Activated T-cell treated with anti-CD3 and anti-CD28 coated beads, Interleukin-2, amount 50 U/mL, for 48 hours (primary cell): ENCODE data around the gene LARP6.
A peak's percentile ranks its signal among the peaks of the same experiment; 100 is the strongest.
"Not testable (repeated sequence)": the region's sequence is repeated elsewhere in the genome, so short reads cannot be mapped to it uniquely, and the experiment has no call there.

Experiments
- DNase-seq, 2 experiments: peaks; one replicate each; pipeline ENCODE4 v3.0.0-alpha.2; 2020

The LARP6 gene

DNA sequence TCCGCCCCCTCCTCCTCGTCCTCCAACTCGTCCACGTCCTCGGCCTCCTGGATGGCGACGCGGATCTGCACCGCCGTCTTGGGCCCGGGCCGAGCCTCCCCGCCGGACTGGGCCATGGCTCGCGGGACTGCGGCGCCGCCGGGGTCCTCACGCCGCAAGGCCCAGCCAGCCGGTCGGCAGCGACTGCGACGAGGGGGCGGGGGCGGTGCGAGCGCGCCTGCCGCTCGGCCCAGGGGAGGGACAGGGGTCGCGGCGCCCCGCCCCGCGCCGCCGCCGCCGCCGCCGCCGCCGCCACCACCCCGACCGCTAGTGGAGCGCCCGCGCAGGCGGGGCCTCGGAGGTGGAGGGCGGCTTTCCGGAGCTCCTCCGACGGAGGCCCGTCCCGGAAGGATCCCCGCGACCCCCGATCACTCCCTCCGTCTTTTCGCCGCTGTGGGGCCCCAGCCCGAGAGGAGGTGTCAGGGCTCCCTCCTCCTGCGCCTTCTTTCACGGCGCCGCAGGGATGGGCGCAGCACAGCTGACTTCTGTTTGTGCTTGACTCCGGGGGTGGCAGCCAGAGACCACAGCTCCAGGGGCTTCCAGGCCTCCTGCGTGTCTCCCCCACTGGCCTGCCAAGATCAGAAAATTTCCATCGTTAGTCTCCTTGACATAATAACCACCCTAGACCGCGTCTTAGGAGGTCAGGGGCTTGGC lies at the start of gene LARP6:
LARP6 (minus strand) TSS at position 185 of the 693 bp plus-strand sequence; CDS start at position 116, 69 bp downstream.
- peak; percentile 31 to 51 for DNase-seq

DNA sequence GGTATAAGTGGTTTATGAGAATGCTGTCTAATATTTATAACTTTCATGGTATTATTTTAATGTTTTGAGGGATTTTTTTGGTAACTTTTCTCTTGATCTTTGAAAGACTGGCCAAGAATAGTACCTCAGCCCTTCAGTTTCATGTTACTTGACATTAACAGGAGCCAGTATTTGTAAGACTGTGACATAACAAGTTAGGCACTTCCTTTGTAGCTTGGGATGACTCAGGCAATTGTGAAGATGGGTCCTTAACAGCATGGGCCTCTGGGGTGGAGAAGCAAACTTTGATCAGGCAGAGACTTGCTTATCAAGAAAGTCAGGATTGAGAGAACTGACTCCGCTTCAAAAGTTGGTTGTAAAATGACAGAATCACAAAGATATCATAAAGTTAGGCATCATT lies 48.1 kb upstream of the LARP6 start:
- no peak for DNase-seq

DNA sequence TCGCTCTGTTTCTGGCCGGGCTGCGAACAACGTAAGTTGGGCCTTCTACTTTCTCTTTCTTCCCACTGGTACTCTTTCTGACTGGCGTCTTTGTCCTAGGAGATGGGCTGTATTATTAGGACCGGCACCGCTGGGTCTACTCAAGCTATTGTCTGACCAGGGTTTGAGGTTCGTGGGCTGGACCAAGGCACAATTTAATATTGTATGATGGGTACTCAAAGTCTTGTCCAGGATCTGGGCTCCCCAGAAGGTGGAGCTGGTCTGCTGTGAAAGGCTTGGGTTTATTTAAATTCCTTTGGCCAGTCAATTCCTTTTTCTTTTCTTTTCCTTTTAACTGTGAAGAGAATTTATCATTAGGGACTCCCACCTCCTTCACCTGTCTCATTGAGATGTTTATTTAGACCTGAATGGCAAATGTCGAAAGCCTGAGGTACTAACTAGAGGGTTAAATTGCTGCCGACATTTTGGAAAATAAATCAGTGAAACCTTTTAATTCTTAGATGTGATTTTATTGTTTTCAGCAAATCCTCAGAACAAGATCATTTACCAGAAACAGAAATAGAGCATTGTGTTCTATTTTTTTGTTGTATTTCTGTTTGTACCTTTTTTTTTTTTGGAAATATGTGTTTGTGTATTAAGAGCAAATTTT lies 39.1 kb upstream of the LARP6 start:
- DNase-seq: no peak

DNA sequence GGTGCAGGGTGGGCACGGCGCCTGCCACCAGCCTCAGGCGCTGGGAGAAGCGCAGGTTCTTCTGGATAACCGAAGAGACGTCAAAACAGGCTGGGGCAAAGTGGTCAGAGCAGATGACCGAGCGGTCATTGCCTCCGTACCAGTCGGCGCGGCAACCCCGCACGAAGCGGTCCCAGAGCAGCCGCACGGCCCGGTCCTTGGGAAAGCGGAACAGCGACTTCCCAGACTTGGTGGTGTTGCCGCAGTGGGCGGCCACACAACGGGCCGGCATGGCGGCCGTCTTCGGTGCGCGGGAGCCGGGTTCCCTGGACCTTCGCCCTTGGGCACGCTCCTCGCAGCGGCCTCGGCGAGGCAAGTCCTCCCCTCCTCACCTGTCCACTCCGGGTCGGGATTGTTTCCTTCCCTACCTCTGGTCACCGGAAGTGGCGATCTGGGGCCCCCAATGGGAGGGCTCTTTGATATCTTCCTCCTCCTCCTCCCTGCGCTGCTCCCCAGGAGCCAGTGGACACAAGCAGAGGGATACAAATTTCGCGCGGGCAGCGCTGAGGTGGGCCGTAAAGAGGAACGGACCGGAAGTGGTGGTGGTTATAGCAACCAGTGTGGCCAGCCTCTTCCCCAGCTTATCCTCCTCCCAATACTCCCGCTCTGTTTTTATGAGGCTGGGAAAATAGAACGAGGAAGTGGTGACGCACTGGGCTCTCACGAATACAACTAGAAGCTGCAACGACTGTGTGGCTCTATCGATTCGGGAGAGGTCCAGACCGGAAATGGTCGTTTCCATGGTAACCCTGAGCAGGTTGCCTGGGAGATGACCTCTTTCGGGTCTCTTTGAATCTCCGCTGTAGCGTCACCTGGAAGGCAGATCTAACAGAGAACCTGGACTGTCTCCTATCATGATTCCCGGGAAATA lies 38.3 kb upstream of the LARP6 start, which contains the start of the genes LRRC49 and THAP10:
LRRC49 (plus strand) TSS at position 825 of the 910 bp plus-strand sequence; CDS start at position 894, 69 bp downstream.
THAP10 (minus strand) TSS at position 432 of the 910 bp plus-strand sequence; CDS start at position 271, 161 bp downstream.
- peak; percentile 62 to 71 for DNase-seq

GRCh38 chr15:70882361-70882760 lies 28.4 kb upstream of the LARP6 start:
- no peak for DNase-seq

GRCh38 chr15:70880781-70881180 lies 26.8 kb upstream of the LARP6 start:
- no peak for DNase-seq

DNA sequence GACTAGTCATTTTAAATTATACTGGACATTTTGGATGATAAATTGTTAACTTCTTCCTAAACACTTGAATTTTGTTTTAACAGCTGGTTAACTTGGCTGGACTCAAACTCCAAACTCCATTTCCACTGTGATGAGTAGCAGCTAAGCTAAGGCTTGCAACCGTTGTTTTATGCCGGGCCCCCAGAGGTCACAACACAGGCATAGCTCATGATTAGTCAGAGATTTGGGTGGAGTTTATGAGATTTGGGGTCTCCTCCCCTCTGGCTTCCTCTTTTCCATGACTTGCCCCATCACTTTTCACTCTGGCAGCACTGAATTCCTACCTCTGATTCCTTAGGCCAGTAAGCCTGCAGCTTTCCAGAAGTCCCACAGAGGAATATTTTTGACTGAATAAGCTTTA lies 25.4 kb upstream of the LARP6 start:
- no peak for DNase-seq

- DNase-seq: no peak
Measured at GRCh38 chr15:70876683-70877082, 22.7 kb upstream of the LARP6 start.

DNA sequence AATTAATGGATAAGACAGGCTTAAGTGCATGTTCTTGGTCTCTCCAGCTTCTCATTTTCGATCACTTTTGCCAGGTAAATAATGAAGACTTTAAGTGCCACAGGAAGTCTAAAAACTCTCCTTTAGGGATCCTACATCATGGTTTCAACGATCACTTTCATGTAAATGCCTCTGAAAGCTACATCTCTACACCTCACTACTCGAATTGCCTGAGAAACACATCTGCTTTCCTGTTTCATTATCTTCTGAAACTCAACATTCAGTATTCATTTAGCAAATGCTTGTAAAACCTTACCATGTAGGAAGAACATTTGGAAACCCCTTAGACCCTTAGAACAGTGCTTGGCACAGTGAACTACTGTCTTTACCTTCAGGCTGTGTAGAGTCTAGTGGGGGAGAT lies 22.1 kb upstream of the LARP6 start:
- DNase-seq: no peak

DNA sequence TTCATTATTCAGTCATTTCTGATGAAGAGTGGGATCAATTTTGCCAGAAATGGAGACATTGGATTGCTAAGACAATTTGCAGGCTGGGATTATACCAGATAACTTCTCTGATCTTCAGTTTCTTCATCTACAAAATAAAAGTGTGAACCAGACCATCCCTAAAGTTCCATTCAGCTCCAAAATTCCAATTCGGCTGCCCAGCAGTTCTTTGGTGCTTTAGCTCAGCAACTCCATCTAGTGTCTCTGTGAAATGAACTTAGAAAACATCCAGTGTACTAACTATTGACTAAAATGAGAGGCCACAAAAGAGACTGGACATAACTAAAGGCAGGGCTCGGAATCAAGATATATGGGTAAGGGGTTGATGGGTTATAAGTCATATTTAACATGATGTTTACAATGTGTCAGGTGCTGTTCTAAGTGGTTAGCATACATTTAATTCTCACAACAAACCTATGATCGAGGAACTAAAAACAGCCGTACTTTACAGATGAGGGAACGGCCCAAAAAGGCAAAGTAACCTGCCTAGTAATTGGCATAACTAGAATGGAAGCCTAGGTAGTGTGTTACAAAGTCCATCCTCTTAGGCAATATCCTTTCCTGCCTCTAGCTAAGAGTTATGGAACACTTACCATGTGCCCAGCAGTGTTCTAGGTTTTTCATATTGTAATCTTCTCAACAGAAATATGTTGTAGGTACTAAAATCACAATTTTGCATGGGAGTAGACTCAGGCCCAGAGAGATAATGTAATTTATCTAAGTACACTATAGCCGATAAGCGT lies 21.2 kb upstream of the LARP6 start:
- DNase-seq: no peak

DNA sequence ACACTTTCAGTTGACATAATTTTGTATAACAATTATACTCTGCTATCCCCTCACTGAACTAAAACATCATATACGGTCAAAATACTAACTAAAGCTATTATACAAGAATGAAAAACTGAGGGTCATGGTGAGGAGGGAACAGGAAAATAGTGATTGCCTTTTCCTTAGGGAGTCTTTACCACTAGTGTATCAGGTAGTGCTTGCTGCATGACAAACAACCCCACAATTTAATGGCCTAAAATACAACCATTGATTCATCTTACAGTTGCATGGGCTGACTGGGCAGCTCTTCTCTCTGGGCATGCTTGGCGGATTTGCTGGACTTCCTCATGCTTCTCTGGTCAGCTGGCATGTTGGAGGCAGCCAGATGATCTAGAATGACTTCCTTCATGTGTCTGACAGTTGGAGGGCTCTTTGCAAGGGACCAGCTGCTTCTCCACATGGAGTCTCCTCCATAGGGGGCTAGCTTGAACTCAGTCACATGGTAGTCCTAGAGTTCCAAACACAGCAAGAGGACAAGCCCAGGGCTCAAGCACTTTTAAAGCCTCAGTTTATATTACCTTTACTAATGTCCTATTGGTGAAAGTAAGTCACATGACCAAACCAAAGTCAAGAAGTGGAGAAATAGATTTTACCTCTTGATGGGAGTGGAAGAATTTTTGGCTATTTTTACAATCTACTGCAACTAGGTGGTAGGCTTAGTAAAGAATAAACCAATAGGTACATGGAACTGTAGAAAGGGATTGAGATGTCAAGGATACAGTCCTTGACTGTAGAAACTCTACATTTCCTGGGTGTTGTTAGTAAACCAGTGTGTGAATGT lies 19.5 kb upstream of the LARP6 start:
- DNase-seq: no peak

DNA sequence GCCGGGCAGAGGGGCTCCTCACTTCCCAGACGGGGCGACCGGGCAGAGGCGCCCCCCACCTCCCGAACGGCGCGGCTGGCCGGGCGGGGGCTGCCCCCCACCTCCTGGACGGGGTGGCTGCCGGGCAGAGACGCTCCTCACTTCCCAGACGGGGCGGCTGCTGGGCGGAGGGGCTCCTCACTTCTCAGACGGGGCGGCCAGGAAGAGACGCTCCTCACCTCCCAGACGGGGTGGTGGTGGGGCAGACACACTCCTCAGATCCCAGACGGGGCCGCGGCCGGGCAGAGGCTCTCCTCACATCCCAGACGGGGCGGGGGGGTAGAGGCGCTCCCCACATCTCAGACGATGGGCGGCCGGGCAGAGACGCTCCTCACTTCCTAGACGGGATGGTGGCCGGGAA lies 17.5 kb upstream of the LARP6 start:
- DNase-seq: not testable (repeated sequence)

- no peak for DNase-seq
Measured at GRCh38 chr15:70870051-70870450, 16.1 kb upstream of the LARP6 start.

DNA sequence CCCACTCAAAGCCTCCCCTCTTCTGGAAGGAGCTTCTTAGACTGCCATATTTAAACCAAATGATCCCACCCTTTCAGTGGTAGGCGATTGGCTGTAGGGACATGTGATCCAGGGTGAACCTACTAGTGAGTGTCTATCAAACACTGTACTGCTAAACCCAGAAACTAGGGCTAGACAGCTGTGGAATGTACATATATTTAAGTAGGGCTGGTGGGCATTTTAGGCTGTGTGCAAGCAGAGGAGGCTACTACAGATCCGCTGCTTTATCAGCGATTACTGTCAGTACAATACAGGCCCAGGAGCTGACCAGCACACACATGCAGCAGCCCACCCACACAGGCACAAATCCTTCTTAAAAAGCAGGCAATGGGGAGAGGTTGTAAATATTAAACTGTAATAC lies 15.4 kb upstream of the LARP6 start:
- DNase-seq: no peak

GRCh38 chr15:70867911-70868467 lies 14.0 kb upstream of the LARP6 start:
- DNase-seq: no peak

DNA sequence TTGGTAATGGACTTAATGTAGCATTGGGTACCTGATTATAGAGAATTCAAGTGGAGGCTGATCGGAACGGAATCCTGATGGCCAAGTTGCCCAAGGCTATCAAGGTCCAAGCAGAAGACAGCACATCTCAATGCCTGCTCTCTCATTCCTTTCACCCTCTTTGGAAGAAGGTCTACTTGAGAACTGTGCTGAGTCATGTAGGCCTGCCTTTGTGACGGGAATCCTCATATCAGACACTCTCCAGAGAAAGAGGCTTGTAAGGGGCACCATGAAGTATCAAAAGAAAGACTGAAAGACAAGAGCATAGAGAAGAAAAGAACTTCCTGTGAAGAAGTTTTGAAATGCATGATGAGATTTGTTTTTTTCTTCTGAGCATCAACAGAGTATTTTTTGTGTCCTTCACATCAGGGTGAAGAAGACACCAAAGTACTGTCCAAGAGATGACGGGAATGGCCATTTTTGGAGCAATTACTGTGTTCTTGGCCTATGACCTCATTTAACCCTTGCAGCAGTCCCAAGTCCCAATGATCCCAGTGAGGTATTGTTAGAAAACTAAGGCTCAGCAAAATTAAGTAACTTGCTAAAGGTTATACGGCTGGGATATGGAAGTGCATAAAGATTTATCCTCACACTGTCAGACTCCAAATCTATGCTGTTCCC lies 13.2 kb upstream of the LARP6 start:
- DNase-seq: no peak

- no peak for DNase-seq
Measured at GRCh38 chr15:70863450-70864218, 9.7 kb upstream of the LARP6 start.

DNA sequence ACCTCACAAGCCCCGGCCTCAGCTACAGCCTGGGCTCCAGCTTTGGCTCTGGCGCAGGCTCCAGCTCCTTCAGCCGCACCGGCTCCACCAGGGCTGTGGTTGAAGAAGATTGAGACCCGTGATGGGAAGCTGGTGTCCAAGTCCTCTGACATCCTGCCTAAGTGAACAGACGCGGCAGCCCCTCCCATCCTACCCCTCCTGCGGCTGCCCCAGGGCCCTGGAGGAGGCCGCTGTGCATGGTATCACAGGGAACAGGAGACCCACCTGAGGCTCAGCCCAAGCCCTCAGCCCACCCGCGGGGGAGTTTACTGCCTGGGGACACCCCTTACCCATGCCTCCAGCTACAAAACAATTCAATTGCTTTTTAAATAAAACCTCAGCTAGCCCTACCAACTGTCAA lies 6.0 kb upstream of the LARP6 start:
- DNase-seq: no peak

- no peak for DNase-seq
Measured at GRCh38 chr15:70859322-70859908, 5.5 kb upstream of the LARP6 start.
